ENCODE results near the gene GPC2. TPM values are rescaled to one million over a fixed set of nuclear protein-coding genes. Genes with fewer than 3 reads are reported as not detected.

GPC2 gene
- total and polyA plus RNA-seq, 3 experiments from 2014 or later, result 1.6 to 2.1 TPM; not detected in 1

DNA sequence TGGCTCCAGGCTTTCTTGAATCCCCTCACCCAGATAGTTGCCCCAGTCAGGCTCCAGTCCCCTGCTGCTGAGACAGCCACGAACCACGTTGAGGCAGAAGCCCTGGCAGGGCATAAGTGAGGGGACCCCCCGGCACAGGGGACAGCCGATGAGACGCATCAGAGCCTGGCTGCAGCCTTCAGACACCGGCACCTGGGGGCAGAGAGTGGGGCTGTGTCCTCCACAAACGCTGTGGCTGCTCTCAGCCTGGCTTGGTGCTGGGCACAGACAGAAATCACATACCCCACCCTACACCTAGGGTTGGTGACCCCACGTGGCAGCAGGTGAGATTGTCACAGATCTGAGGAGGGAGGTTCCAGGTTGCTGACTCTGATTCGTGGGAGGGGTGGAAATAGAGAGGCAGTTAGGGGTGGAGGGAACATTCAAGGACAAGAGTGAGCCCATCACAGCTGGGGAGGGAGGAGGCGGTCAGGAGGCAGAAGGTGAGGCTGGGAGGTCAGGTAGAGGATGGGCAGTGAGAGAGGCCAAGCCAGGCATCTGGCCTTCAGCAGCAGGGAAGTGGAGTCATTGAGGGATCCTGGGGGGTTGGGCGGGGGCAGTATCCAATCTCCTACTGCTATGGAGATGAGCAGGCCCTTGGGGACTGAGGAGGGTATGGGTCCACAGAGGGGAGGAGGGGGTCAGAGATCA lies 3.2 kb downstream of the GPC2 start:
- no peaks in the 10 kb centered on the region for H3K36me3 ChIP-seq (ENCODE audit: insufficient read depth, low read length)
- H3K27ac ChIP-seq (ENCODE audit: low read depth, low read length), result no peak overlapping the region
- peaks cover 8% of the 10 kb centered on the region for H3K27me3 ChIP-seq (ENCODE audit: insufficient read depth, low read length, poor library complexity, severe bottlenecking)
- DNase-seq, result no peak
- Mint-ChIP-seq H3K9me3 (no peaks in the 10 kb centered on the region), H3K36me3 (peaks cover 0 to 1% (median 0%) of the 10 kb centered on the region in 3 donors), H3K27me3 (peaks cover 8 to 12% of the 10 kb centered on the region in 2 donors), H3K27ac (no peak overlapping the region), H3K4me1 (peaks cover 22 to 42% (median 25%) of the 10 kb centered on the region in 3 donors), H3K4me3 (peak overlapping the region in 1 of 7 donors; percentile 29)
- H3K4me1 ChIP-seq (ENCODE audit: insufficient read depth, low read length), result peaks cover 41% of the 10 kb centered on the region
- no peaks in the 10 kb centered on the region for H3K9me3 ChIP-seq (ENCODE audit: low read length)
- H3K4me3 ChIP-seq (ENCODE audit: low read length), result no peak overlapping the region
- ChIA-PET POLR2A (no interaction called here), CTCF (no interaction called here)

DNA sequence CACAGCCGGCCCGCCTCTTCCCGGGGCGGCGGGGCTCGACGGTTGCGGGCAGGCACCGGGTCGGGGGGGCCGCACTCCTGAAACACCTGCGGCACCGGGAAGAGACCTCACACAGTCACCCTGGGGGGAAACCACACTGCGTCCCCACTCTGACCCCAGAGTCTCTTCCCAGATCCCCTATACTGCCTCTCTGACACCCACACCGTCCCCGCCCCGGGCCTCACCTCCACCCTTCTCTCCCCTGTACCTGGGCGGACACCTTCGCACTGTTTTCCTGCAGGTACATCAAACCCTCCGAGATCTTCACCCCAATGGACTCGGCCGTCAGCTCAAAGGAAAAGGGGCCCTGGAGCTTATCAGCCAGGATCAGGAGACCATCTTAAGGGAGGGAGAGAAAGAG lies 5.3 kb downstream of the GPC2 start:
- H3K27ac ChIP-seq (ENCODE audit: low read depth, low read length), result no peak overlapping the region
- no peaks in the 10 kb centered on the region for H3K36me3 ChIP-seq (ENCODE audit: insufficient read depth, low read length)
- H3K27me3 ChIP-seq (ENCODE audit: insufficient read depth, low read length, poor library complexity, severe bottlenecking), result peaks cover 8% of the 10 kb centered on the region
- no peak overlapping the region for H3K4me3 ChIP-seq (ENCODE audit: low read length)
- peaks cover 39 to 56% (median 40%) of the 10 kb centered on the region in 3 donors for H3K4me1 Mint-ChIP-seq
- no peaks in the 10 kb centered on the region for H3K9me3 Mint-ChIP-seq
- ChIA-PET POLR2A (interaction anchor here (1.0 kb wide), 1 partner anchor 58 kb away, joined by 4 read pairs; no protein-coding TSS in a partner anchor), CTCF (interaction anchor here (0.9 to 1.1 kb wide), 4 partner anchors 14 to 46 kb away, joined by 3 to 5 read pairs (median 4); no protein-coding TSS in a partner anchor)
- peak overlapping the region in 6 of 7 donors; percentile 57 to 91 (median 76) for H3K4me3 Mint-ChIP-seq
- H3K36me3 Mint-ChIP-seq, result peaks cover 0 to 1% (median 0%) of the 10 kb centered on the region in 3 donors
- DNase-seq, result peak in 1 of 5 donors; percentile 28
- peaks cover 52% of the 10 kb centered on the region for H3K4me1 ChIP-seq (ENCODE audit: insufficient read depth, low read length)
- H3K27me3 Mint-ChIP-seq, result peaks cover 26 to 27% of the 10 kb centered on the region in 2 donors
- no peaks in the 10 kb centered on the region for H3K9me3 ChIP-seq (ENCODE audit: low read length)
- peak overlapping the region in 3 of 8 donors; percentile 39 to 63 (median 54) for H3K27ac Mint-ChIP-seq

GRCh38 chr7:100171087-100171681 lies 6.0 kb downstream of the GPC2 start:
- no peaks in the 10 kb centered on the region for H3K36me3 ChIP-seq (ENCODE audit: insufficient read depth, low read length)
- peaks cover 52% of the 10 kb centered on the region for H3K4me1 ChIP-seq (ENCODE audit: insufficient read depth, low read length)
- H3K9me3 ChIP-seq (ENCODE audit: low read length), result no peaks in the 10 kb centered on the region
- H3K27ac ChIP-seq (ENCODE audit: low read depth, low read length), result no peak overlapping the region
- peaks cover 40 to 56% (median 41%) of the 10 kb centered on the region in 3 donors for H3K4me1 Mint-ChIP-seq
- peak in 3 of 5 donors; percentile 41 to 69 (median 50) for DNase-seq
- ChIA-PET POLR2A (interaction anchor here (1.0 kb wide), 1 partner anchor 59 kb away, joined by 4 read pairs; no protein-coding TSS in a partner anchor), CTCF (interaction anchor here (1.1 kb wide), 1 partner anchor 38 kb away, joined by 5 read pairs; no protein-coding TSS in a partner anchor)
- H3K27me3 Mint-ChIP-seq, result peaks cover 32 to 33% of the 10 kb centered on the region in 2 donors
- peaks cover 0 to 1% (median 0%) of the 10 kb centered on the region in 3 donors for H3K36me3 Mint-ChIP-seq
- H3K27ac Mint-ChIP-seq, result no peak overlapping the region
- H3K27me3 ChIP-seq (ENCODE audit: insufficient read depth, low read length, poor library complexity, severe bottlenecking), result peaks cover 8% of the 10 kb centered on the region
- peak overlapping the region; percentile 62 to 81 (median 73) for H3K4me3 Mint-ChIP-seq
- peak overlapping the region; percentile 36 for H3K4me3 ChIP-seq (ENCODE audit: low read length)
- no peaks in the 10 kb centered on the region for H3K9me3 Mint-ChIP-seq

GRCh38 chr7:100170101-100170897 lies 6.9 kb downstream of the GPC2 start:
- H3K27me3 ChIP-seq (ENCODE audit: insufficient read depth, low read length, poor library complexity, severe bottlenecking), result peaks cover 8% of the 10 kb centered on the region
- peak in 1 of 5 donors; percentile 40 for DNase-seq
- Mint-ChIP-seq H3K27ac (peak overlapping the region in 3 of 8 donors; percentile 0 to 77 (median 11)), H3K4me1 (peaks cover 42 to 55% (median 45%) of the 10 kb centered on the region in 3 donors), H3K9me3 (no peaks in the 10 kb centered on the region), H3K27me3 (peaks cover 32 to 36% of the 10 kb centered on the region in 2 donors), H3K36me3 (peaks cover 0 to 1% (median 0%) of the 10 kb centered on the region in 3 donors), H3K4me3 (peak overlapping the region; percentile 61 to 81 (median 72))
- H3K4me1 ChIP-seq (ENCODE audit: insufficient read depth, low read length), result peaks cover 59% of the 10 kb centered on the region
- ChIA-PET CTCF (no interaction called here), POLR2A (no interaction called here)
- H3K36me3 ChIP-seq (ENCODE audit: insufficient read depth, low read length), result no peaks in the 10 kb centered on the region
- H3K4me3 ChIP-seq (ENCODE audit: low read length), result peak overlapping the region; percentile 36
- H3K27ac ChIP-seq (ENCODE audit: low read depth, low read length), result no peak overlapping the region
- H3K9me3 ChIP-seq (ENCODE audit: low read length), result no peaks in the 10 kb centered on the region

DNA sequence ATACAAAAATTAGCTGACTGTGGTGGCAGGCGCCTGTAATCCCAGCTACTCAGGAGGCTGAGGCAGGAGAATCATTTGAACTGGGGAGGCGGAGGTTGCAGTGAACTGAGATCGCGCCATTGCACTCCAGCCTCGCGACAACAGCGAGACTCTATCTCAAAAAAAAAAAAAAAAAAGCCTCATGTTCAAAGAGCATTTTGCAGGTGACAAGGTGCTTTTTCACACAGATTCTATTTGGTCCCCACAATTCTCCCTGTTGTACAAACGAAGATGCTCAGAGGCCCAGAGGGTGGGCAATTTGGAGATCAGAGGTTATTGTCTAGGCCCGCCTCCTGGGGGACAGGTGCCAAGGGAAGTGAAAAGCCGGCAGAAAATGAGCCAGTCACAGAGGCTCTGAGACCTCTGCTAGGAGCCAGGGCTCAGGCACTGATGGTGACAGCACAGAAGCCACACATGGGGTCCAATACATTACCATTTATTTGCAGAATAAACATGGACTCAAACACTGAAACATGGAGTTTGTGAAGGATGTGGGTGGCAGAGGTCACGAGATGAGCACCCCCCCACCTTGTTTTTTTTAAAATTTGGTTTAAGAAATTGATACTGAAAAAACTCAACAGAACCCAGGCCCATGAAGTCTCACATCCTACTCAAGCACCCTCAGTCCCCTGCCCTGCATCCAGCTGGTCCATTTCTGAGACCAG lies 7.9 kb downstream of the GPC2 start:
- H3K36me3 ChIP-seq (ENCODE audit: insufficient read depth, low read length), result no peaks in the 10 kb centered on the region
- Mint-ChIP-seq H3K36me3 (peaks cover 0 to 1% (median 0%) of the 10 kb centered on the region in 3 donors), H3K9me3 (no peaks in the 10 kb centered on the region), H3K27me3 (peaks cover 32 to 36% of the 10 kb centered on the region in 2 donors), H3K27ac (no peak overlapping the region), H3K4me3 (peak overlapping the region in 5 of 7 donors; percentile 14 to 82 (median 74)), H3K4me1 (peaks cover 42 to 58% (median 45%) of the 10 kb centered on the region in 3 donors)
- H3K27me3 ChIP-seq (ENCODE audit: insufficient read depth, low read length, poor library complexity, severe bottlenecking), result peaks cover 8% of the 10 kb centered on the region
- ChIA-PET CTCF (interaction anchor here (1.6 to 3.4 kb wide), 2 partner anchors 21 to 36 kb away, joined by 4 to 11 read pairs; no protein-coding TSS in a partner anchor), POLR2A (no interaction called here)
- H3K4me1 ChIP-seq (ENCODE audit: insufficient read depth, low read length), result peaks cover 61% of the 10 kb centered on the region
- H3K27ac ChIP-seq (ENCODE audit: low read depth, low read length), result no peak overlapping the region
- H3K4me3 ChIP-seq (ENCODE audit: low read length), result no peak overlapping the region
- H3K9me3 ChIP-seq (ENCODE audit: low read length), result no peaks in the 10 kb centered on the region
- peak in 1 of 5 donors; percentile 61 for DNase-seq

DNA sequence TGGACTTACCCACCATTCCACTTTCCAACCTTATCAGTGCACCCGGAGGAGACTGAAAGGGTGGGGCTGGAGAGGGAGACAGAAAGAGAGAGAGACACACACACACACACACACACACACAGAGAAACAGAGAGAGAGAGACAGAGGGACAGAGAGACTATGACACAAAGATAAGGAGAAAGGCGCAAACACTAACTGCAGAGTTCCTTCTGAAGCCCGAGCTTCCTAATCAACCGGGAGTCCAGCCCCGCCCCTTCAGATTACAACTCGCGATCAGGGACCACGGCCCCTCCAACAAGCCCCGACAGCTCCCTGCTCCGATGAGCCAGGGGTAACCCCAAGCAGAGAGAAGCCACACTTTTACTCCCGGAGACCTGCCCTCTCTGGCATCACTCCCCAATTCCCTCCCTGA lies 9.3 kb downstream of the GPC2 start:
- Mint-ChIP-seq H3K4me3 (peak overlapping the region; percentile 19 to 83 (median 75)), H3K27me3 (peaks cover 32 to 35% of the 10 kb centered on the region in 2 donors), H3K9me3 (no peaks in the 10 kb centered on the region), H3K27ac (peak overlapping the region in 4 of 8 donors; percentile 12 to 82 (median 57)), H3K4me1 (peaks cover 49 to 72% (median 59%) of the 10 kb centered on the region in 3 donors), H3K36me3 (peaks cover 0 to 1% (median 0%) of the 10 kb centered on the region in 3 donors)
- H3K36me3 ChIP-seq (ENCODE audit: insufficient read depth, low read length), result no peaks in the 10 kb centered on the region
- peaks cover 8% of the 10 kb centered on the region for H3K27me3 ChIP-seq (ENCODE audit: insufficient read depth, low read length, poor library complexity, severe bottlenecking)
- peaks cover 74% of the 10 kb centered on the region for H3K4me1 ChIP-seq (ENCODE audit: insufficient read depth, low read length)
- H3K27ac ChIP-seq (ENCODE audit: low read depth, low read length), result peak overlapping the region; percentile 54
- CTCF ChIA-PET, result interaction anchor here (1.6 to 3.4 kb wide), 4 partner anchors 11 to 50 kb away, joined by 4 to 22 read pairs (median 12); partner anchors contain the start of gene TRAPPC14
- peak in 1 of 5 donors; percentile 28 for DNase-seq
- peak overlapping the region; percentile 82 for H3K4me3 ChIP-seq (ENCODE audit: low read length)
- POLR2A ChIA-PET, result interaction anchor here (0.6 to 2.8 kb wide), 5 partner anchors 9 to 261 kb away, joined by 3 to 18 read pairs (median 5); partner anchors contain the start of genes GPC2, LAMTOR4, STAG3 and ZCWPW1
- H3K9me3 ChIP-seq (ENCODE audit: low read length), result no peaks in the 10 kb centered on the region
